AG04450 (cell line): ENCODE results near the gene CLDN34. TPM values are rescaled to one million over a fixed set of nuclear protein-coding genes. Genes with fewer than 3 reads are reported as not detected.

Experiments
- CTCF ChIA-PET: fragments of 300-600, 350-600 bp; formaldehyde crosslinking; extraction: SDS; loops from one replicate; lab custom pipeline; 2022; ENCODE audit warnings: antibody characterized with exemption, inconsistent platforms; lab: Charles Lee
- POLR2A ChIA-PET: fragments of 350-600 bp; formaldehyde crosslinking; extraction: SDS; loops from one replicate; lab custom pipeline; 2021; ENCODE audit warnings: antibody characterized with exemption, inconsistent platforms; lab: Yijun Ruan, JAX
- DNase-seq: peaks from one replicate; pipeline ENCODE4 v3.0.0-alpha.2; 2011; ENCODE audit warnings: low read depth, low spot score
- H3K27ac ChIP-seq: one replicate; pipeline ENCODE4 v1.5.1; 2012; ENCODE audit warnings: low read depth, low read length, control low read depth
- H3K27me3 ChIP-seq: one replicate; pipeline ENCODE4 v1.6.0; 2012; ENCODE audit warnings: low read length; ENCODE audit not compliant: control insufficient read depth, insufficient read depth
- H3K4me3 ChIP-seq: 2 replicates; pipeline ENCODE4 v1.5.1; 2011; ENCODE audit warnings: mild to moderate bottlenecking, low read depth, low read length, control low read depth
- H3K9me3 ChIP-seq: 2 replicates; pipeline ENCODE4 v1.5.1; 2012; ENCODE audit warnings: low read length; ENCODE audit not compliant: control insufficient read depth, insufficient read depth
- polyA plus RNA-seq: library from polyadenylated mRNA; depleted of rRNA; stranded (reverse); fragments of >200 nt; gene quantifications from 2 replicates; pipeline ENCODE4 v1.2.3, GENCODE V29; 2011
- TF ChIP-seq, protein P1 (sequence below): IDR thresholded peaks from 2 replicates; pipeline ENCODE4 v1.5.1; 2011; ENCODE audit warnings: low read depth, low read length, control low read depth, inconsistent platforms

CLDN34 gene
- polyA plus RNA-seq, 1 experiment = 0.11 TPM

- DNase-seq = no peak
- no peak overlapping the region for H3K4me3 ChIP-seq
- TF ChIP-seq, protein P1, sequence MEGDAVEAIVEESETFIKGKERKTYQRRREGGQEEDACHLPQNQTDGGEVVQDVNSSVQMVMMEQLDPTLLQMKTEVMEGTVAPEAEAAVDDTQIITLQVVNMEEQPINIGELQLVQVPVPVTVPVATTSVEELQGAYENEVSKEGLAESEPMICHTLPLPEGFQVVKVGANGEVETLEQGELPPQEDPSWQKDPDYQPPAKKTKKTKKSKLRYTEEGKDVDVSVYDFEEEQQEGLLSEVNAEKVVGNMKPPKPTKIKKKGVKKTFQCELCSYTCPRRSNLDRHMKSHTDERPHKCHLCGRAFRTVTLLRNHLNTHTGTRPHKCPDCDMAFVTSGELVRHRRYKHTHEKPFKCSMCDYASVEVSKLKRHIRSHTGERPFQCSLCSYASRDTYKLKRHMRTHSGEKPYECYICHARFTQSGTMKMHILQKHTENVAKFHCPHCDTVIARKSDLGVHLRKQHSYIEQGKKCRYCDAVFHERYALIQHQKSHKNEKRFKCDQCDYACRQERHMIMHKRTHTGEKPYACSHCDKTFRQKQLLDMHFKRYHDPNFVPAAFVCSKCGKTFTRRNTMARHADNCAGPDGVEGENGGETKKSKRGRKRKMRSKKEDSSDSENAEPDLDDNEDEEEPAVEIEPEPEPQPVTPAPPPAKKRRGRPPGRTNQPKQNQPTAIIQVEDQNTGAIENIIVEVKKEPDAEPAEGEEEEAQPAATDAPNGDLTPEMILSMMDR = no peak
- no peaks in the 10 kb centered on the region for H3K27me3 ChIP-seq
- no peak overlapping the region for H3K27ac ChIP-seq
- ChIA-PET CTCF (no interaction called here), POLR2A (no interaction called here)
- H3K9me3 ChIP-seq = peaks cover 7% of the 10 kb centered on the region
Observed at GRCh38 chrX:9952300-9952699, 14.9 kb upstream of the CLDN34 start.

DNA sequence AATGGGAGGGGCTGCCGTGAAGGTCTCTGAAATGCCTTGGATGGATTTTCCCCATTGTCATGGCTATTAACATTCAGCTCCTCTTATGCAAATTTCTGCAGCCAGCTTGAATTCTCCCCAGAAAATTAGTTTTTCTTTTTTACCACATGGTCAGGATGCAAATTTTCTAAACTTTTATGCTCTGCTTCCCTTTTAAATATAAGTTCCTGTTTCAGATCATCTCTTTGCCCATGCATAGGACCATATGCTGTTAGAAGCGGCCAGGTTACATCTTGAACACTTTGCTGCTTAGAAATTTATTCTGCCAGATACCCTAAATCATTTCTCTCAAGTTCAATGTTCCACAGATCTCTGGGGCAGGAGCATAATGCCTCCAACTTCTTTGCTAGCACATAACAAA lies 13.8 kb upstream of the CLDN34 start:
- H3K9me3 ChIP-seq = peaks cover 7% of the 10 kb centered on the region
- no peaks in the 10 kb centered on the region for H3K27me3 ChIP-seq
- TF ChIP-seq, protein P1 = no peak
- ChIA-PET POLR2A (no interaction called here), CTCF (no interaction called here)
- no peak overlapping the region for H3K27ac ChIP-seq
- no peak for DNase-seq
- H3K4me3 ChIP-seq = no peak overlapping the region

DNA sequence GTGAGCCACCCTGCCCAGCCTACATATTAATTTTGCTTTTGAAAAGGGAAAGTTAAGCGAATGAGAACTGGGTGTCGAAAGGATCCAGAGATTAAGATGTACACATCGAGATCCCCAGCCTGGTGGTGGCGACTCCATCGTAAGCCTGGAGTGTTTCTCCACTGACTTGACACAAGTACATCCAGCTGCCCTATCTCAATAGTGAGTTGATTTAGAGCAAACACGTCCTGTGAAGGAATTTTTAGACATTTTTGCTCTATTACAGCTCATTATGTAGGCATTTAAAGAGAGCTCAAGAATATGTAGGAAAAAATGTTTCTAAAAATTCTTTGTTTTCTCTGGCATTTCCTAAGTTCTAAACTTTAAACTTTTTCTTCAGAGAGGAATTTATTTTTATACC lies 11.7 kb upstream of the CLDN34 start:
- H3K4me3 ChIP-seq = no peak overlapping the region
- peak; percentile 56 for DNase-seq
- H3K9me3 ChIP-seq = peaks cover 7% of the 10 kb centered on the region
- CTCF ChIA-PET = no interaction called here
- no peaks in the 10 kb centered on the region for H3K27me3 ChIP-seq
- POLR2A ChIA-PET = interaction anchor here (0.7 to 0.9 kb wide), 2 partner anchors 28 to 43 kb away, joined by 3 read pairs; no protein-coding TSS in a partner anchor
- peak overlapping the region; percentile 84 for H3K27ac ChIP-seq
- TF ChIP-seq, protein P1 = no peak

DNA sequence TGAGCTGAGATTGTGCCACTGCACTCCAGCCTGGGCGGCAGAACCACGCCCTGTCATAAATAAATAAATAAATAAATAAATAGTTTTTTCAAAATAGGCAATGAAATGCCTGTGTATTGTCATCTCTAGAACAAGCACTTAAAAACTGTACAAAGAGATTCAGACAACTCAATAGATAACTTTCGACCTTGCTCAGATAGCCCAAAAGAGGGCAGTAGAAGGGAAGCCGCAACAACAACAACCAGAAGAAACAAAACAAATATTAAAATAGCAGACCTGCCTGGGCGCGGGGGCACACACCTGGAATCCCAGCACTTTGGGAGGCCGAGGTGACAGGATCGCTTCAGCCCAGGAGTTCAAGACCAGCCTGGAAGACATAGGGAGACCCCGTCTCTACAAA lies 9.4 kb upstream of the CLDN34 start:
- H3K9me3 ChIP-seq = peaks cover 5% of the 10 kb centered on the region
- ChIA-PET CTCF (no interaction called here), POLR2A (no interaction called here)
- no peak overlapping the region for H3K4me3 ChIP-seq
- no peaks in the 10 kb centered on the region for H3K27me3 ChIP-seq
- no peak overlapping the region for H3K27ac ChIP-seq
- TF ChIP-seq, protein P1 = no peak
- DNase-seq = no peak

DNA sequence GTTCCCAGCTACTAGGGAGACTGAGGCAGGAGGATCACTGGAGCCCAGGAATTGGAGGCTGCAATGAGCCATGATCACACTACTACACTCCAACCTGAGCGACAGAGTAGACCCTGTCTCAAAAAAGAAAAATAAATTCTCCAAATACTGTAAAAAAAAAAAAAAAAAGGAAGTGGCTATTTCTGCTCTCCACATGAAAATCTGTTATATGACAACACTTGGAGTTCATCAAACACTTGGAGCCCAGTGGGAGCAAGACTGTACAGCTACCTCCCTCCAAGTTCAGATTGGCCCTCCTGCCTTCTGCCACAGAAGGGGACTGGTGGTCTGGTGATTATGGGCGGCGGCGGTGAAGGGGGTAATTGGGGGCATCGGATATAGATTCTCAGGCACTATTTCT lies 9.0 kb upstream of the CLDN34 start:
- ChIA-PET POLR2A (interaction anchor here (0.7 kb wide), 1 partner anchor 167 kb away, joined by 5 read pairs; no protein-coding TSS in a partner anchor), CTCF (no interaction called here)
- Histone ChIP-seq H3K4me3 (no peak overlapping the region), H3K9me3 (peaks cover under 1% of the 10 kb centered on the region), H3K27me3 (no peaks in the 10 kb centered on the region), H3K27ac (no peak overlapping the region)
- TF ChIP-seq, protein P1 = no peak
- no peak for DNase-seq
